Sigmoid colon (tissue), 7 donors: ENCODE measurements around the gene IL19. TPM values are rescaled to one million over a fixed set of nuclear protein-coding genes. Genes with fewer than 3 reads are reported as not detected.

Experiments
- DNase-seq: peaks from one replicate; pipeline ENCODE4 v3.0.0-alpha.2; 2019
- H3K27ac ChIP-seq, 4 donors: fragments of 200-600 bp; sonication (generic); one replicate each; pipeline ENCODE4 v1.5.1; 2016 to 2019; ENCODE audit warnings: mild to moderate bottlenecking in 1 of 4
- H3K27me3 ChIP-seq, 3 donors: fragments of 200-600 bp; sonication (generic); one replicate each; pipeline ENCODE4 v1.5.1; 2019; ENCODE audit warnings: mild to moderate bottlenecking in 1 of 3
- H3K36me3 ChIP-seq, 4 donors: fragments of 200-600 bp; sonication (generic); one replicate each; pipeline ENCODE4 v1.5.1; 2016 to 2019
- H3K4me1 ChIP-seq, 4 donors: fragments of 200-600 bp; sonication (generic); one replicate each; pipeline ENCODE4 v1.5.1; 2017 to 2019
- H3K4me3 ChIP-seq, 4 donors: fragments of 200-600 bp; sonication (generic); one replicate each; pipeline ENCODE4 v1.5.1; 2017 to 2019; ENCODE audit warnings: mild to moderate bottlenecking in 2 of 4, moderate library complexity in 1 of 4
- H3K9me3 ChIP-seq, 4 donors: fragments of 200-600 bp in 3 of 4; sonication (generic) in 3 of 4; one replicate each; pipeline versions ENCODE4 v1.5.1 to v1.6.1; 2013 to 2019
- CTCF ChIP-seq, 4 experiments: fragments of 450-650 bp in 3 of 4; fragments of 200-600 bp in 1 of 4; IDR thresholded peaks; one replicate each; pipeline ENCODE4 v1.5.1; 2016 to 2019; ENCODE audit warnings: antibody characterized with exemption in 4 of 4, mild to moderate bottlenecking in 3 of 4, moderate library complexity in 2 of 4
- EP300 ChIP-seq, 4 donors: sonication (generic); formaldehyde crosslinking; IDR thresholded peaks; one replicate each; pipeline ENCODE4 v1.6.1; 2017; ENCODE audit warnings: antibody characterized with exemption in 4 of 4
- POLR2A ChIP-seq, 2 donors: fragments of 450-650 bp; IDR thresholded peaks; one replicate each; pipeline ENCODE4 v1.6.1; 2016; ENCODE audit warnings: antibody characterized with exemption in 2 of 2, mild to moderate bottlenecking in 2 of 2, moderate library complexity in 2 of 2
- POLR2AphosphoS5 ChIP-seq, 4 donors: sonication (generic); formaldehyde crosslinking; IDR thresholded peaks; one replicate each; pipeline ENCODE4 v1.6.1; 2017; ENCODE audit warnings: antibody characterized with exemption in 4 of 4
- WGBS, 2 donors: extraction: QIAGEN DNeasy Blood & Tissue Kit; methylation state at CpG; one replicate each; pipeline ENCODE4 v1.1.7; 2013; 5-methylcytosine and 5-hydroxymethylcytosine counted together
- intact Hi-C: fragments of 100-400 bp; cut with DNase I; formaldehyde crosslinking; loops from one replicate; pipeline ENCODE4 v1.15.1; 2023
- polyA plus RNA-seq, 3 donors: library from polyadenylated mRNA; stranded (reverse); fragments of 200-250 nt; gene quantifications; one replicate each; pipeline ENCODE4 v1.2.3, GENCODE V29; 2013
- total RNA-seq, 4 donors: library from RNA; depleted of rRNA; stranded (reverse); fragments of >200 nt; gene quantifications; one replicate each; pipeline ENCODE4 v1.1.0, GENCODE V29; 2016
- donor health status: healthy with polysubstance abuse.
- donor health status: Bipolar disorder and iron deficiency.
- donor health status: healthy.

IL19 gene
- total and polyA plus RNA-seq, 7 donors, result 0.10 TPM; not detected in 6

- intact Hi-C loops, result loop anchor here (5.0 kb wide), 1 partner anchor 171 kb away; the partner anchor contains the start of gene DYRK3
- TF ChIP-seq POLR2A (IDR thresholded peaks at IDR 0.05) (no peak), CTCF (IDR thresholded peaks at IDR 0.05) (peak in 2 of 4 experiments; percentile 16 to 17)
- 79 to 86% methylated on average over 2 of the region's 2 CpGs for WGBS, 2 donors
Measured at GRCh38 chr1:206808615-206809014, 38.0 kb downstream of the IL19 start.

GRCh38 chr1:206809504-206810084, 39.0 kb downstream of the IL19 start:
- H3K36me3 ChIP-seq, result no peaks in the 10 kb centered on the region
- H3K27me3 ChIP-seq, result no peaks in the 10 kb centered on the region
- peak in 1 of 4 experiments; percentile 10 for TF ChIP-seq CTCF (IDR thresholded peaks at IDR 0.05)
- no peak for TF ChIP-seq POLR2A (IDR thresholded peaks at IDR 0.05)
- no peak overlapping the region for H3K4me3 ChIP-seq
- H3K4me1 ChIP-seq, result no peaks in the 10 kb centered on the region
- no peak overlapping the region for H3K27ac ChIP-seq
- no peak for DNase-seq
- WGBS, 2 donors, result 54 to 78% methylated on average over 4 of the region's 4 CpGs
- peaks cover 0 to 2% (median 0%) of the 10 kb centered on the region in 4 donors for H3K9me3 ChIP-seq
- intact Hi-C loops, result loop anchor here (5.0 kb wide), 1 partner anchor 172 kb away; the partner anchor contains the start of gene DYRK3

More at GRCh38 chr1:206808615-206809014, 38.0 kb downstream of the IL19 start:
- no peak overlapping the region for H3K4me3 ChIP-seq
- no peak for DNase-seq
- H3K36me3 ChIP-seq, result no peaks in the 10 kb centered on the region
- H3K4me1 ChIP-seq, result no peaks in the 10 kb centered on the region
- H3K27ac ChIP-seq, result no peak overlapping the region
- peaks cover 0 to 2% (median 0%) of the 10 kb centered on the region in 4 donors for H3K9me3 ChIP-seq
- no peaks in the 10 kb centered on the region for H3K27me3 ChIP-seq

- intact Hi-C loops, result no loop called here
- TF ChIP-seq CTCF (IDR thresholded peaks at IDR 0.05), result no peak
- Histone ChIP-seq H3K27me3 (no peaks in the 10 kb centered on the region), H3K9me3 (peaks cover 0 to 2% (median 0%) of the 10 kb centered on the region in 4 donors), H3K4me1 (no peaks in the 10 kb centered on the region), H3K36me3 (no peaks in the 10 kb centered on the region), H3K4me3 (no peak overlapping the region), H3K27ac (no peak overlapping the region)
- WGBS, 2 donors, result 76 to 84% methylated on average over 2 of the region's 2 CpGs
- no peak for DNase-seq
Measured at GRCh38 chr1:206812471-206812870, 41.9 kb downstream of the IL19 start.

- H3K4me3 ChIP-seq, result no peak overlapping the region
- WGBS, 2 donors, result 65 to 77% methylated on average over 2 of the region's 2 CpGs
- DNase-seq, result no peak
Measured at GRCh38 chr1:206814716-206815341, 44.3 kb downstream of the IL19 start.

More at GRCh38 chr1:206814716-206815341, 44.3 kb downstream of the IL19 start:
- no peak overlapping the region for H3K27ac ChIP-seq
- intact Hi-C loops, result no loop called here
- TF ChIP-seq EP300 (IDR thresholded peaks at IDR 0.05), result no peak
- no peak for TF ChIP-seq POLR2A (IDR thresholded peaks at IDR 0.05)
- TF ChIP-seq CTCF (IDR thresholded peaks at IDR 0.05), result no peak
- no peak for TF ChIP-seq POLR2AphosphoS5 (IDR thresholded peaks at IDR 0.05)
- H3K9me3 ChIP-seq, result peaks cover 0 to 2% (median 0%) of the 10 kb centered on the region in 4 donors
- H3K27me3 ChIP-seq, result no peaks in the 10 kb centered on the region
- H3K4me1 ChIP-seq, result no peaks in the 10 kb centered on the region
- H3K36me3 ChIP-seq, result no peaks in the 10 kb centered on the region
